ENCODE data around the gene NFAT5. TPM values are rescaled to one million over a fixed set of nuclear protein-coding genes. Genes with fewer than 3 reads are reported as not detected.
A peak's percentile ranks its signal among the peaks of the same experiment; 100 is the strongest.

NFAT5 gene
- polyA plus RNA-seq, 1 donor = 26.8 TPM

DNA sequence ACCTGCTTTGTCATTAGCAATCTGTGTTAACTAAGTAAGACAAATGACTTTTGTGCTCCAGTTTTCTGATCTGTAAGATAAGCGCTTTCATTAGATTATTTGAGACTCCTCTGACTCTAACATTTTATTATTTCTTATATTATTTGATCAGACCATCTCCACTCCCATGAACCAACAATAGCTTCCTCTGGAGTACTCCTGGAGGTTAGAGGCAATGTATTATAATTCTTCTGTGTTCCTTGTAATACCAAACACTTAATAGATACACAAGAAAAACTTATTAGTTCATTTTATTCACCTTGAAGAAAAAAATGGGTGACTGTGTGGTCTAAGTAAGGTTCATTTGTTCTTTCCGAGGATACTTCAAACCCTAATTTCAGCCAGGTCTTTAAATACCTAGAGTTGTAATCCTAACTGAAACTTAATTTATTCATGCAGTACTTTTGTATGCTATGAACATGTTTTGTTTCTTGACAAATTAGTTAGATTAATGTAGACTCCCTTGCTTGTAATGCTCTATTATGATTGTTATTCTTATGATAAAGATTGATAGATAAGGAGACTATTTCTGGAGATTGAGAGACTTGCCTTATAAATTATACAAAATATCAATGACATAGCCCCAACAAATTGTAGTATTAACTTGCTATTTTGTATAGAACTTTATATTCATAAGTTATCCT lies 106.7 kb downstream of the NFAT5 start:
- H3K36me3 ChIP-seq (ENCODE audit: control insufficient read depth, insufficient read depth, low read length) = peaks cover 24% of the 10 kb centered on the region

GRCh38 chr16:69672998-69673713 lies 107.4 kb downstream of the NFAT5 start:
- no peak for DNase-seq
- H3K36me3 ChIP-seq (ENCODE audit: control insufficient read depth, insufficient read depth, low read length) = peaks cover 27% of the 10 kb centered on the region
- H3K4me3 ChIP-seq (ENCODE audit: low read length) = no peak overlapping the region
- peaks cover 29% of the 10 kb centered on the region for H3K4me1 ChIP-seq (ENCODE audit: control insufficient read depth, insufficient read depth, low read length)
- WGBS (ENCODE audit: insufficient coverage, low lambda C conversion rate) = 67% methylated on average over 1 of the region's 3 CpGs
- no peaks in the 10 kb centered on the region for H3K27me3 ChIP-seq (ENCODE audit: control insufficient read depth, insufficient read depth, low read length)
- peak overlapping the region; percentile 61 for H3K27ac ChIP-seq (ENCODE audit: low read length)
- H3K9me3 ChIP-seq (ENCODE audit: control insufficient read depth, low read depth, low read length) = no peaks in the 10 kb centered on the region

More for the DNA sequence above, 106.7 kb downstream of the NFAT5 start:
- Histone ChIP-seq H3K27ac (ENCODE audit: low read length) (peak overlapping the region; percentile 61), H3K9me3 (ENCODE audit: control insufficient read depth, low read depth, low read length) (no peaks in the 10 kb centered on the region), H3K4me3 (ENCODE audit: low read length) (no peak overlapping the region), H3K4me1 (ENCODE audit: control insufficient read depth, insufficient read depth, low read length) (peaks cover 29% of the 10 kb centered on the region), H3K27me3 (ENCODE audit: control insufficient read depth, insufficient read depth, low read length) (no peaks in the 10 kb centered on the region)
- WGBS (ENCODE audit: insufficient coverage, low lambda C conversion rate) = 17% methylated on average over 1 of the region's 2 CpGs
- DNase-seq = no peak

DNA sequence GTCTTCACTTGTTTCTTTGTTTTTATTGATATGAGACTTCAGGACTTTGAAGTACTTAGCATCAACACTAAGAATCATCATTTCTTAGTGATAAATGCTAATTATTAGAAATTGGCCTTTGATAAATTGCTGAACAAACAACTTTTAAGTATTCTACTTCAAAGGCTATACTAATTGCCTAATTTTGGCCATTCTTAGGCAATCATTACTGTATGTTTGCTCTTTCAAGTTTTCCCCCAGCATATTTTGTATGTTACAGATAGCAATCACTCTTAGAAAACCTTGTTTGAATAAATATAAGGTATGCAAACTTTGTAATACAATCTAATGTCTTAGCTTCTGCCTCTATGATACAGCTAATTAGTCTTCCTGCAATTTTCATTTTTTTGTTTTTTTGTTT lies 114.6 kb downstream of the NFAT5 start:
- Histone ChIP-seq H3K27ac (ENCODE audit: low read length) (no peak overlapping the region), H3K4me3 (ENCODE audit: low read length) (no peak overlapping the region), H3K4me1 (ENCODE audit: control insufficient read depth, insufficient read depth, low read length) (no peaks in the 10 kb centered on the region), H3K27me3 (ENCODE audit: control insufficient read depth, insufficient read depth, low read length) (no peaks in the 10 kb centered on the region), H3K36me3 (ENCODE audit: control insufficient read depth, insufficient read depth, low read length) (peaks cover 47% of the 10 kb centered on the region), H3K9me3 (ENCODE audit: control insufficient read depth, low read depth, low read length) (no peaks in the 10 kb centered on the region)
- DNase-seq = no peak

DNA sequence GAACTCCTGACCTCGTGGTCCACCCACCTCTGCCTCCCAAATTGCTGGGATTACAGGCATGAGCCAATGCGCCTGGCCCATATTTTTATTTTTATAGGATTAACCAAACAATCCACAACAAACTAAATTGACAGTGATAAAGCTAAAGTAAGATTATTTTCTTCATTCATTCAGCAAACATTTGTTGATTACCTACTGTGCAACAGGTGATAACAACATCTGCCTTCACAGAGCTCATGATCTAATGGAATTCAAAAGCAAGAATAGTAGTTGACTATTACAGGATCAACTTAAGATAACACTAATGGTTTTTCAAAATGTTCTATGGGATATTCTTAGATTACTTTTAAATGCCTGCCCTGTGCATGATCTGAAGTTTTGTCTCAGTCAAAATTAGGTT lies 122.8 kb downstream of the NFAT5 start:
- peaks cover 36% of the 10 kb centered on the region for H3K36me3 ChIP-seq (ENCODE audit: control insufficient read depth, insufficient read depth, low read length)
- H3K4me3 ChIP-seq (ENCODE audit: low read length) = no peak overlapping the region
- no peak for DNase-seq
- H3K27me3 ChIP-seq (ENCODE audit: control insufficient read depth, insufficient read depth, low read length) = no peaks in the 10 kb centered on the region
- no peak overlapping the region for H3K27ac ChIP-seq (ENCODE audit: low read length)
- 100% methylated on average over 1 of the region's 2 CpGs for WGBS (ENCODE audit: insufficient coverage, low lambda C conversion rate)
- H3K9me3 ChIP-seq (ENCODE audit: control insufficient read depth, low read depth, low read length) = no peaks in the 10 kb centered on the region
- no peaks in the 10 kb centered on the region for H3K4me1 ChIP-seq (ENCODE audit: control insufficient read depth, insufficient read depth, low read length)

- Histone ChIP-seq H3K27me3 (ENCODE audit: control insufficient read depth, insufficient read depth, low read length) (no peaks in the 10 kb centered on the region), H3K27ac (ENCODE audit: low read length) (no peak overlapping the region), H3K4me1 (ENCODE audit: control insufficient read depth, insufficient read depth, low read length) (no peaks in the 10 kb centered on the region), H3K4me3 (ENCODE audit: low read length) (no peak overlapping the region), H3K36me3 (ENCODE audit: control insufficient read depth, insufficient read depth, low read length) (peaks cover 50% of the 10 kb centered on the region), H3K9me3 (ENCODE audit: control insufficient read depth, low read depth, low read length) (no peaks in the 10 kb centered on the region)
- no peak for DNase-seq
- no CpG with 5 or more reads among the region's 4 CpGs for WGBS (ENCODE audit: insufficient coverage, low lambda C conversion rate)
These were observed 126.5 kb downstream of the NFAT5 start for GRCh38 chr16:69691980-69692911.

DNA sequence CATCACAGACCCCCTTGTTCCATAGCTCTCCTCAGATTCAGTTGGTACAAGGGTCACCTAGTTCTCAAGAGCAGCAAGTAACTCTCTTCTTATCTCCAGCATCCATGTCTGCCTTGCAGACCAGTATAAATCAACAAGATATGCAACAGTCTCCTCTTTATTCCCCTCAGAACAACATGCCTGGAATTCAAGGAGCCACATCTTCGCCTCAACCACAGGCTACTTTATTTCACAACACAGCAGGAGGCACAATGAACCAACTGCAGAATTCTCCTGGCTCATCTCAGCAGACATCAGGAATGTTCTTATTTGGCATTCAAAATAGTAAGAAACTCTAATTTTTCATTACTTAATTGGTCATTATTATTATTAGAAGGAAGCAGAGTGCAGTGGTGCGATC lies 128.2 kb downstream of the NFAT5 start:
- Histone ChIP-seq H3K27me3 (ENCODE audit: control insufficient read depth, insufficient read depth, low read length) (no peaks in the 10 kb centered on the region), H3K4me1 (ENCODE audit: control insufficient read depth, insufficient read depth, low read length) (no peaks in the 10 kb centered on the region), H3K36me3 (ENCODE audit: control insufficient read depth, insufficient read depth, low read length) (peaks cover 57% of the 10 kb centered on the region), H3K9me3 (ENCODE audit: control insufficient read depth, low read depth, low read length) (no peaks in the 10 kb centered on the region), H3K27ac (ENCODE audit: low read length) (no peak overlapping the region), H3K4me3 (ENCODE audit: low read length) (no peak overlapping the region)
- no CpG with 5 or more reads among the region's 2 CpGs for WGBS (ENCODE audit: insufficient coverage, low lambda C conversion rate)
- no peak for DNase-seq

GRCh38 chr16:69698404-69698803 lies 132.6 kb downstream of the NFAT5 start:
- DNase-seq = no peak
- WGBS (ENCODE audit: insufficient coverage, low lambda C conversion rate) = no CpG with 5 or more reads among the region's 3 CpGs
- H3K27ac ChIP-seq (ENCODE audit: low read length) = no peak overlapping the region
- H3K9me3 ChIP-seq (ENCODE audit: control insufficient read depth, low read depth, low read length) = no peaks in the 10 kb centered on the region
- no peaks in the 10 kb centered on the region for H3K4me1 ChIP-seq (ENCODE audit: control insufficient read depth, insufficient read depth, low read length)
- H3K27me3 ChIP-seq (ENCODE audit: control insufficient read depth, insufficient read depth, low read length) = no peaks in the 10 kb centered on the region
- H3K4me3 ChIP-seq (ENCODE audit: low read length) = no peak overlapping the region
- peaks cover 50% of the 10 kb centered on the region for H3K36me3 ChIP-seq (ENCODE audit: control insufficient read depth, insufficient read depth, low read length)

- H3K36me3 ChIP-seq (ENCODE audit: control insufficient read depth, insufficient read depth, low read length) = peaks cover 38% of the 10 kb centered on the region
- no peaks in the 10 kb centered on the region for H3K27me3 ChIP-seq (ENCODE audit: control insufficient read depth, insufficient read depth, low read length)
- H3K4me3 ChIP-seq (ENCODE audit: low read length) = no peak overlapping the region
- H3K4me1 ChIP-seq (ENCODE audit: control insufficient read depth, insufficient read depth, low read length) = no peaks in the 10 kb centered on the region
- no peaks in the 10 kb centered on the region for H3K9me3 ChIP-seq (ENCODE audit: control insufficient read depth, low read depth, low read length)
- no peak overlapping the region for H3K27ac ChIP-seq (ENCODE audit: low read length)
- no peak for DNase-seq
- no CpG with 5 or more reads among the region's 1 CpG for WGBS (ENCODE audit: insufficient coverage, low lambda C conversion rate)
These were observed 134.1 kb downstream of the NFAT5 start for GRCh38 chr16:69699915-69700314.

- no peak overlapping the region for H3K27ac ChIP-seq (ENCODE audit: low read length)
- H3K36me3 ChIP-seq (ENCODE audit: control insufficient read depth, insufficient read depth, low read length) = peaks cover 23% of the 10 kb centered on the region
- H3K4me3 ChIP-seq (ENCODE audit: low read length) = no peak overlapping the region
- DNase-seq = no peak
- H3K9me3 ChIP-seq (ENCODE audit: control insufficient read depth, low read depth, low read length) = no peaks in the 10 kb centered on the region
- no peaks in the 10 kb centered on the region for H3K27me3 ChIP-seq (ENCODE audit: control insufficient read depth, insufficient read depth, low read length)
- no peaks in the 10 kb centered on the region for H3K4me1 ChIP-seq (ENCODE audit: control insufficient read depth, insufficient read depth, low read length)
These were observed 135.7 kb downstream of the NFAT5 start for GRCh38 chr16:69701452-69701851.

DNA sequence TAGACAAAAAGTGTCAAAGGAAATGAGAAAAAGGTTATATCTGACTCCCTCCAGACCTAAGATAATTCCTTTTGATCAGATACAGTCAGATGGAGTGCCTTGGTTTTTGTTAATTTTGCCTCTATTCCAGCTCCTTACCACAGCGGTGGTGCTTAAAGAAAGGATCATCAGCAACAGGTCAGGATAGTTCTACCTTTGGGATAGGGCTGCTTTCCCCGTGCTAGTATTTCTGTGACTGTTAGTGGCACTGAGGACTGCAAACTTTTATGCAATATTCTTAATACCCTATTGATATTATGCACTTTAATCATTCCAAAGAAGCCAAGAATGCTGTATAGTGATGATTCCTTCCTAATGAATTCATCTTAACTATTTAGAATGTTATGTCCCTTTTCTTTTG lies 136.1 kb downstream of the NFAT5 start:
- WGBS (ENCODE audit: insufficient coverage, low lambda C conversion rate) = no CpG with 5 or more reads among the region's 2 CpGs
- peaks cover 23% of the 10 kb centered on the region for H3K36me3 ChIP-seq (ENCODE audit: control insufficient read depth, insufficient read depth, low read length)
- no peak overlapping the region for H3K27ac ChIP-seq (ENCODE audit: low read length)

More for the DNA sequence above, 136.1 kb downstream of the NFAT5 start:
- Histone ChIP-seq H3K4me3 (ENCODE audit: low read length) (no peak overlapping the region), H3K4me1 (ENCODE audit: control insufficient read depth, insufficient read depth, low read length) (no peaks in the 10 kb centered on the region), H3K27me3 (ENCODE audit: control insufficient read depth, insufficient read depth, low read length) (no peaks in the 10 kb centered on the region), H3K9me3 (ENCODE audit: control insufficient read depth, low read depth, low read length) (no peaks in the 10 kb centered on the region)
- no peak for DNase-seq

All from large intestine (tissue), 3 donors.